Measurements from ENCODE around the gene PCDH10.
A peak's percentile ranks its signal among the peaks of the same experiment; 100 is the strongest.

PCDH10 gene

GRCh38 chr4:133145758-133146573 is 3.1 kb upstream of the PCDH10 start:
- DNase-seq (ENCODE audit: low read depth) = no peak
- TF ChIP-seq CTCF (IDR thresholded peaks at IDR 0.05; ENCODE audit: low read depth, low read length, missing control alignments) = no peak
- no peak overlapping the region for H3K4me3 ChIP-seq (ENCODE audit: low read depth, low read length)

- TF ChIP-seq CTCF (IDR thresholded peaks at IDR 0.05; ENCODE audit: low read depth, low read length, missing control alignments) = peak; percentile 80
- H3K4me3 ChIP-seq (ENCODE audit: low read depth, low read length) = no peak overlapping the region
- no peak for DNase-seq (ENCODE audit: low read depth)
Observed at GRCh38 chr4:133146574-133147241, 2.4 kb upstream of the PCDH10 start.

- no peak overlapping the region for H3K4me3 ChIP-seq (ENCODE audit: low read depth, low read length)
Observed at GRCh38 chr4:133147286-133147821, 1.7 kb upstream of the PCDH10 start.

GRCh38 chr4:133147921-133148689 is 989 bp upstream of the PCDH10 start:
- no peak for TF ChIP-seq CTCF (IDR thresholded peaks at IDR 0.05; ENCODE audit: low read depth, low read length, missing control alignments)
- no peak for DNase-seq (ENCODE audit: low read depth)
- no peak overlapping the region for H3K4me3 ChIP-seq (ENCODE audit: low read depth, low read length)

More at GRCh38 chr4:133147286-133147821, 1.7 kb upstream of the PCDH10 start:
- no peak for TF ChIP-seq CTCF (IDR thresholded peaks at IDR 0.05; ENCODE audit: low read depth, low read length, missing control alignments)
- no peak for DNase-seq (ENCODE audit: low read depth)

GRCh38 chr4:133149364-133149695 is 236 bp downstream of the PCDH10 start:
- TF ChIP-seq CTCF (IDR thresholded peaks at IDR 0.05; ENCODE audit: low read depth, low read length, missing control alignments) = no peak
- H3K4me3 ChIP-seq (ENCODE audit: low read depth, low read length) = no peak overlapping the region
- DNase-seq (ENCODE audit: low read depth) = no peak

GRCh38 chr4:133149932-133150471 is 908 bp downstream of the PCDH10 start:
- TF ChIP-seq CTCF (IDR thresholded peaks at IDR 0.05; ENCODE audit: low read depth, low read length, missing control alignments) = no peak
- H3K4me3 ChIP-seq (ENCODE audit: low read depth, low read length) = no peak overlapping the region
- no peak for DNase-seq (ENCODE audit: low read depth)
